GM23248 (cell line): ENCODE data around the gene PTPRF.

Experiments
- EZH2 ChIP-seq: fragments of 200-600 bp; sonication (generic); IDR thresholded peaks from 2 replicates; pipeline ENCODE4 v1.6.1; 2018; ENCODE audit warnings: antibody characterized with exemption, mild to moderate bottlenecking; ENCODE audit not compliant: insufficient read depth, poor library complexity, severe bottlenecking
- EZH2phosphoT487 ChIP-seq: fragments of 200-600 bp; sonication (generic); IDR thresholded peaks from 2 replicates; pipeline ENCODE4 v1.6.1; 2018; ENCODE audit warnings: antibody characterized with exemption, moderate library complexity, mild to moderate bottlenecking, low read depth; ENCODE audit not compliant: insufficient read depth

- no peak for TF ChIP-seq EZH2
- TF ChIP-seq EZH2phosphoT487: no peak
Measured at GRCh38 chr1:43580039-43580438, 49.4 kb downstream of the PTPRF start.
